Activated naive CD8-positive, alpha-beta T cell (primary cell): Measurements from ENCODE around the gene SCD.

ENCODE experiments used
- H3K27ac Mint-ChIP-seq: one replicate; pipeline ENCODE4 v1.8.0; 2021; ENCODE audit warnings: mixed read lengths
- H3K27me3 Mint-ChIP-seq: one replicate; pipeline ENCODE4 v1.8.0; 2021; ENCODE audit warnings: mixed read lengths
- H3K36me3 Mint-ChIP-seq: one replicate; pipeline ENCODE4 v1.8.0; 2021; ENCODE audit warnings: mixed read lengths
- H3K4me1 Mint-ChIP-seq: one replicate; pipeline ENCODE4 v1.8.0; 2021; ENCODE audit warnings: low read depth, mixed read lengths
- H3K4me3 Mint-ChIP-seq: one replicate; pipeline ENCODE4 v1.8.0; 2021; ENCODE audit warnings: mild to moderate bottlenecking, mixed read lengths
- H3K9me3 Mint-ChIP-seq: one replicate; pipeline ENCODE4 v1.8.0; 2021; ENCODE audit warnings: low read depth, mixed read lengths

SCD gene

GRCh38 chr10:100348389-100348927 is 1.4 kb downstream of the SCD start:
- peak overlapping the region; percentile 96 for H3K4me3 Mint-ChIP-seq
- no peaks in the 10 kb centered on the region for H3K27me3 Mint-ChIP-seq
- peak overlapping the region; percentile 83 for H3K27ac Mint-ChIP-seq
- no peaks in the 10 kb centered on the region for H3K9me3 Mint-ChIP-seq
- H3K4me1 Mint-ChIP-seq: peaks cover 29% of the 10 kb centered on the region
- H3K36me3 Mint-ChIP-seq: peaks cover 10% of the 10 kb centered on the region

GRCh38 chr10:100349087-100349486 is 2.1 kb downstream of the SCD start:
- Mint-ChIP-seq H3K4me3 (peak overlapping the region; percentile 96), H3K36me3 (peaks cover 10% of the 10 kb centered on the region), H3K9me3 (no peaks in the 10 kb centered on the region), H3K27me3 (no peaks in the 10 kb centered on the region), H3K27ac (no peak overlapping the region), H3K4me1 (peaks cover 29% of the 10 kb centered on the region)

DNA sequence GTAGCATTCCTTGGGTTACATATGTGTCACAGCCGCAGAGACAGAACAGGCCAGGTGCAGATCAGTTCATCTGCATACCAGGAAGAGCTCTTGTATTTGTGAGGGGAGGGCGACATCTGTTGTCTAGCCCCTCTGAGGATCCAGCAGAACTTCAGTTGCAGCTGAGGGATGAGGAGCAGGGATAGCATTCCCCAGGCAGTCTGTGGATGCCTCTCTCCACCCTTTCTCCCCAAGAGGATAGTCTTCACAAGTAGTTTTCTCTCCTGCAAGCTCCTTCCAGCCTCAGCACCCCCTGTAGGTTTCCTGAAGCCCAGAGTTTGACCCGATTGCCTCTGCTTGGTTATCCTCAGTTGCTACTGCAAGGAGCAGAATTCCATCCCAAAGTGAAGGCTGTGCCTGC is 2.6 kb downstream of the SCD start:
- Mint-ChIP-seq H3K9me3 (no peaks in the 10 kb centered on the region), H3K27me3 (no peaks in the 10 kb centered on the region), H3K36me3 (peaks cover 13% of the 10 kb centered on the region), H3K27ac (no peak overlapping the region), H3K4me1 (peaks cover 29% of the 10 kb centered on the region), H3K4me3 (peak overlapping the region; percentile 96)

DNA sequence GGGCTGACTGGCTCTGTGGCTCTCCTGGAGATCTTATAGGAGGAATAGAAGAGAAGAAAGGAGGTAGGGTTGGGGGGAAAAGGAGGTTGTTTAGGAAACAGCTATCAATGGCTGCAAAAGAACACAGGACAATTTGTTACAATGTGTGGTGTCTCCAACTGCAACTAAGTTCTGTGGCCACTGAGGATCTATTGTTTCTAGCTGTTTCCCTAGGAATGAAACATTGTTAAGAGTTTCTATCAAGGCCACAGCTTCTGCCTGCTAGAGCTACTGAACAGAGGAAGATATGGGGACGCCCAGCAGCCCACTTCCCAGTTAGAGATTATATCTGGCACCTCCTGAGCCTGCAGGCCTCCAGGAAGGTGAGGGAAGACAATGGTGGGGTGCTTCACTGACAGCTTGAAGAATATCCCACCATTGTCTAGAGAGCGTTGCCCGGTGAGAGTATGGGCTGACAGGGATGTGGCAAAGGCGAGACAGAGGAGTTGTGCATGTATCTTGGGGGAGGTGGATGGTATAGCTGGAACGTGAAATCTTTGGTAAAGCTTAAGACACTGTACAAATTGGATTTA is 4.0 kb downstream of the SCD start:
- Mint-ChIP-seq H3K4me1 (peaks cover 25% of the 10 kb centered on the region), H3K27me3 (no peaks in the 10 kb centered on the region), H3K9me3 (no peaks in the 10 kb centered on the region), H3K27ac (no peak overlapping the region), H3K4me3 (no peak overlapping the region), H3K36me3 (peaks cover 18% of the 10 kb centered on the region)

DNA sequence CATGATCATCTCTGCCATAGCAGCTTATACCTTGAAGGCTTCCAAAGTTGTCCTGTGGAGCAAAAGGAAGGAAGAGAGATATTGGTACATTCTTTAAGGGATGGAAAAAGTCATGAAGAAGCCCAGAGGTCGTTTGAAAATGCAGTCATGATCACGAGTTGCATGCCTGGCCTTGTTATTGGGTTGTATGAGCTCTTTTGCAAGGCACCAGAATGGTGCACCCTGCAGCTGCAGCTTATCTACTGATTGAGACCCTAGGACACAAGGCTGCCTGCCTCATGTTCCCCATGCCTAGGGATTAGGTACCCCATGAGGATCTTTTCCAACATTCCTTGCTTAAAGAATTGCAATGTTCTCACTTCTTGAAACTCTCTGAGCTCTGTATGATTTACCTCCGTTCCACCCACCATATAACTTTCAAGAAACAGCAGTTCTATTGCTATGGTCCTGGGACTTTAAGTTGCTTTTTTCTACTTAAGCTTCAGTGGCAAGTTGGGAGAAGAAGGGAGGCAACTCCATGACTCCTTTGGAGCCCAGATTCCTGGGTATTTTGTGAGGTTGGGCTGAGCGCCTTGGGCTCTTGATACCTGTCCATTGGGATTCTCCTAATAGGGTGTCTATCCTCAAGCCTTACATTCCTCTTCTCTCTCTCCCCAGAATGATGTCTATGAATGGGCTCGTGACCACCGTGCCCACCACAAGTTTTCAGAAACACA is 6.9 kb downstream of the SCD start:
- Mint-ChIP-seq H3K4me1 (peaks cover 10% of the 10 kb centered on the region), H3K9me3 (no peaks in the 10 kb centered on the region), H3K36me3 (peaks cover 25% of the 10 kb centered on the region), H3K27ac (no peak overlapping the region), H3K27me3 (no peaks in the 10 kb centered on the region), H3K4me3 (no peak overlapping the region)

DNA sequence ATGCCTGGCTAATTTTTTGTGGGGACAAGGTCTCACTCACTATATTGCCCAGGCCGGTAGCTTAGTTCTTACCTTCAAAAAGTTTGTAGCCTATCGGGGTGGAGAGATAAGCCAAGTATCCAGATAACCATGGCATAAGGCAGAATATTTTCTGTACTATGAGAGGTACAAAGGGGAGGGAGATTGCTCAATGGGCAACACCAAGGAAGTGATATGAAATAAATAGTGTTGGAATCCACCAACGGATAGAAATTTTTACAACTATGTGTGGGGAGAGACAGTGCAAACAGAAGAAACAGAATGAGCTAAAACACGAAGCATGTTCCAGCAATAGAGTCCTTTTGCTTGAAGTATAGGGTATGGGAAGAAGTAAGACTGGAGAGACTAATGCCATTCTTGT is 8.1 kb downstream of the SCD start:
- H3K27ac Mint-ChIP-seq: no peak overlapping the region
- H3K4me1 Mint-ChIP-seq: peaks cover 10% of the 10 kb centered on the region
- H3K27me3 Mint-ChIP-seq: no peaks in the 10 kb centered on the region
- H3K4me3 Mint-ChIP-seq: no peak overlapping the region
- no peaks in the 10 kb centered on the region for H3K9me3 Mint-ChIP-seq
- peaks cover 32% of the 10 kb centered on the region for H3K36me3 Mint-ChIP-seq

DNA sequence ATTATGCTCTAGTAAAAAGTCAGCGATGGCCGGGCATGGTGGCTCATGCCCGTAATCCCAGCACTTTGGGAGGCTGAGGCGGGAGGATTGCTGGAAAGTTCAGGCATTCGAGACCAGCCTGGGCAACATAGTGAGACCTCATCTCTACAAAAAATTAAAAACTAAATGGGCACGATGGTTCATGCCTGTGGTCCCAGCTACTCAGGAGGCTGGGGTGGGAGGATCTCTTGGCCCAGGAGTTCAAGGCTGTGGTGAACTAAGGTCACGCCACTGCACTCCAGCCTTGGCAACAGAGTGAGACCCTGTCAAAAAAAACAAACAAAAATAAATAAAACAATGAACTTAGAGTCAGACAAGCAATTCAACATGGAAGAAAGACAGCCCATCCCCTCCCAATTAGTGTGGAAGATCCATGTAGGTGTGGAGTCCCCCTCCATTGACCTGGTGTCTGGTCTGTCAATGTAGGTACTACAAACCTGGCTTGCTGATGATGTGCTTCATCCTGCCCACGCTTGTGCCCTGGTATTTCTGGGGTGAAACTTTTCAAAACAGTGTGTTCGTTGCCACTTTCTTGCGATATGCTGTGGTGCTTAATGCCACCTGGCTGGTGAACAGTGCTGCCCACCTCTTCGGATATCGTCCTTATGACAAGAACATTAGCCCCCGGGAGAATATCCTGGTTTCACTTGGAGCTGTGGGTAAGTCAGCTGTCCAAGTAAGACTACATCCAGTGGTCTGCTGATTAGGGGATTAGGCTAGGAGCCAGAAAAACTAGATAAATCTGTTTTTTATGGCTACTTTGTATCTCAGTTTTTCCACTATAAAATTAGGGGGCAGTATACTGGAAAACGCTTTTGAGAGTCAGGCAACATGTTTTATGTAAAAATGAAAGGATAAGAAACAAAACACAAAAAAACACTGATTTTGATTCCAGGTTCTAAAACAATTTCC is 9.3 kb downstream of the SCD start:
- peaks cover 7% of the 10 kb centered on the region for H3K4me1 Mint-ChIP-seq
- no peak overlapping the region for H3K27ac Mint-ChIP-seq
- no peak overlapping the region for H3K4me3 Mint-ChIP-seq
- peaks cover 39% of the 10 kb centered on the region for H3K36me3 Mint-ChIP-seq
- H3K27me3 Mint-ChIP-seq: no peaks in the 10 kb centered on the region
- H3K9me3 Mint-ChIP-seq: no peaks in the 10 kb centered on the region

DNA sequence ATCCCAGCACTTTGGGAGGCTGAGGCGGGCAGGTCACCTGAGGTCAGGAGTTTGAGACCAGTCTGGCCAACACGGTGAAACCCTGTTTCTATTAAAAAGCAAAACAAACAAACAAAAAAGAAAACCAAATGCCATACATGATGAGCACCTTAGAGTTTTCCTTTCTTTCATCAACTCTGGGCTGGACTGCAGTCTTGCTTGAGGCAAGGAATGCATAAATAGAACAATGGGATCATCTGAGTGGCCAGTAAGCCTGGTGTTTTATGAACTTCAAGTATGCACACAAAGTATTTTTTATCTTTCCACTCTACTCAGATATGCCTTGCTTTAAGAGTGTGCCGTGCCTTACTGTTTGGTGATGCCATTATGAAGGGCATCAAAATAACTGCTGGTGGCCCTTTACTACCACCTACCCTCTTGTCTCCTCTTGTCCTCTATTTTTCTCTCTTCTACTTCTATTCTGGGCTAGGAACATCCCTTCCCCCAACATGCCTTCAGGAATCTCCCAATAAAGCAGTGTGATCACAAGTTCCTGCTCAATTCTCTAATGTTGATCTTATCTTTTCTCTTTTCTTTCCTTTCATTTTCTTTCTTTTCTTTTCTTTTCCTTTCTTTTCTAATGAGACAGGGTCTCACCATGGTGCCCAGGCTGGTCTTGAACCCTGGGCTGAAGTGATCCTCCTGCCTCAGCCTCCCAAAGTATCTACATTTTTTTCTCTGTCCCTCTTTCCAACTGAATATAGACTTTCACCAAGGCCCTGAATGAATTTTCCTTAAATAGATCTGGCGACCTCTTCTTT is 10.2 kb downstream of the SCD start:
- H3K4me1 Mint-ChIP-seq: peaks cover 7% of the 10 kb centered on the region
- H3K36me3 Mint-ChIP-seq: peaks cover 39% of the 10 kb centered on the region
- no peak overlapping the region for H3K4me3 Mint-ChIP-seq
- H3K27me3 Mint-ChIP-seq: no peaks in the 10 kb centered on the region
- no peak overlapping the region for H3K27ac Mint-ChIP-seq
- H3K9me3 Mint-ChIP-seq: no peaks in the 10 kb centered on the region

- H3K27ac Mint-ChIP-seq: no peak overlapping the region
- no peak overlapping the region for H3K4me3 Mint-ChIP-seq
- H3K4me1 Mint-ChIP-seq: peaks cover 7% of the 10 kb centered on the region
- H3K36me3 Mint-ChIP-seq: peaks cover 41% of the 10 kb centered on the region
- no peaks in the 10 kb centered on the region for H3K9me3 Mint-ChIP-seq
- no peaks in the 10 kb centered on the region for H3K27me3 Mint-ChIP-seq
Measured at GRCh38 chr10:100359030-100359432, 12.0 kb downstream of the SCD start.

GRCh38 chr10:100359529-100360150 is 12.6 kb downstream of the SCD start:
- peaks cover 7% of the 10 kb centered on the region for H3K4me1 Mint-ChIP-seq
- H3K9me3 Mint-ChIP-seq: no peaks in the 10 kb centered on the region
- H3K4me3 Mint-ChIP-seq: no peak overlapping the region
- no peak overlapping the region for H3K27ac Mint-ChIP-seq
- no peaks in the 10 kb centered on the region for H3K27me3 Mint-ChIP-seq
- peaks cover 38% of the 10 kb centered on the region for H3K36me3 Mint-ChIP-seq

- H3K4me1 Mint-ChIP-seq: peaks cover 7% of the 10 kb centered on the region
- H3K36me3 Mint-ChIP-seq: peaks cover 38% of the 10 kb centered on the region
- H3K9me3 Mint-ChIP-seq: no peaks in the 10 kb centered on the region
- no peak overlapping the region for H3K4me3 Mint-ChIP-seq
- H3K27me3 Mint-ChIP-seq: no peaks in the 10 kb centered on the region
- H3K27ac Mint-ChIP-seq: no peak overlapping the region
Measured at GRCh38 chr10:100360234-100360633, 13.2 kb downstream of the SCD start.

GRCh38 chr10:100362570-100363496 is 15.8 kb downstream of the SCD start:
- H3K27ac Mint-ChIP-seq: no peak overlapping the region
- H3K4me1 Mint-ChIP-seq: peaks cover 7% of the 10 kb centered on the region
- no peaks in the 10 kb centered on the region for H3K27me3 Mint-ChIP-seq
- H3K4me3 Mint-ChIP-seq: no peak overlapping the region
- H3K9me3 Mint-ChIP-seq: no peaks in the 10 kb centered on the region
- peaks cover 25% of the 10 kb centered on the region for H3K36me3 Mint-ChIP-seq

DNA sequence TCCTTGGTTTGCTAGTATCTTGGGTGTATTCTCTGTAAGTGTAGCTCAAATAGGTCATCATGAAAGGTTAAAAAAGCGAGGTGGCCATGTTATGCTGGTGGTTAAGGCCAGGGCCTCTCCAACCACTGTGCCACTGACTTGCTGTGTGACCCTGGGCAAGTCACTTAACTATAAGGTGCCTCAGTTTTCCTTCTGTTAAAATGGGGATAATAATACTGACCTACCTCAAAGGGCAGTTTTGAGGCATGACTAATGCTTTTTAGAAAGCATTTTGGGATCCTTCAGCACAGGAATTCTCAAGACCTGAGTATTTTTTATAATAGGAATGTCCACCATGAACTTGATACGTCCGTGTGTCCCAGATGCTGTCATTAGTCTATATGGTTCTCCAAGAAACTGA is 17.1 kb downstream of the SCD start:
- no peak overlapping the region for H3K4me3 Mint-ChIP-seq
- H3K4me1 Mint-ChIP-seq: peaks cover 3% of the 10 kb centered on the region
- no peaks in the 10 kb centered on the region for H3K9me3 Mint-ChIP-seq
- no peak overlapping the region for H3K27ac Mint-ChIP-seq
- peaks cover 20% of the 10 kb centered on the region for H3K36me3 Mint-ChIP-seq
- no peaks in the 10 kb centered on the region for H3K27me3 Mint-ChIP-seq
